GM12878 (cell line): ENCODE data around the gene TH. TPM values are rescaled to one million over a fixed set of nuclear protein-coding genes. Genes with fewer than 3 reads are reported as not detected.

Source experiments
- ATAC-seq: fragments of 200-7000 bp; cut with Tn5 transposase; 3 replicates; pipeline ENCODE4 v1.9.1; 2020; ENCODE audit warnings: mild to moderate bottlenecking, moderate library complexity
- BruUV-seq: library from RNA; stranded (reverse); fragments of 400-500 nt; replicated peaks from 2 replicates; lab custom pipeline; 2021; lab: Mats Ljungman, UMichigan
- CTCF ChIA-PET: fragments of 300-600 bp; sonication (Branson Sonifier 250); formaldehyde crosslinking; extraction: SDS; loops from one replicate; lab custom pipeline; 2021; ENCODE audit warnings: inconsistent platforms; lab: Yijun Ruan, JAX
- POLR2A ChIA-PET: fragments of 350-600 bp; formaldehyde crosslinking; extraction: SDS; loops from one replicate; lab custom pipeline; 2021; ENCODE audit warnings: inconsistent platforms; lab: Charles Lee
- RAD21 ChIA-PET: fragments of 300-600 bp; sonication (Branson Sonifier 250); formaldehyde crosslinking; loops from one replicate; lab custom pipeline; 2023; ENCODE audit warnings: antibody characterized with exemption; ENCODE audit not compliant: unreplicated experiment; lab: Charles Lee
- SMC1A ChIA-PET: fragments of 300-600 bp; sonication (Branson Sonifier 250); formaldehyde crosslinking; loops from one replicate; lab custom pipeline; 2023; ENCODE audit not compliant: unreplicated experiment, uncharacterized antibody; lab: Charles Lee
- DNase-seq: peaks from one replicate; pipeline ENCODE4 v3.0.0-alpha.2; 2011; ENCODE audit warnings: low read depth, low spot score
- FAIRE-seq: peaks from 3 replicates; lab custom pipeline; 2011; peaks lifted over from hg19 to GRCh38; lab: Jason Lieb, UNC
- H2AFZ ChIP-seq: 2 replicates; pipeline ENCODE4 v1.6.0; 2011; ENCODE audit warnings: low read depth, low read length, control low read depth; ENCODE audit not compliant: control insufficient read depth
- H3K27ac ChIP-seq: 2 replicates; pipeline ENCODE4 v1.5.1; 2011; ENCODE audit warnings: control low read depth; ENCODE audit not compliant: control insufficient read depth, insufficient read depth
- H3K27me3 ChIP-seq, 2 experiments: replicated peaks in 1 of 2; 2 replicates each; pipeline versions ENCODE4 v1.6.0 to v1.6.1; 2011; ENCODE audit warnings: low read length in 1 of 2; ENCODE audit not compliant: control insufficient read depth in 2 of 2, insufficient read depth in 2 of 2
- H3K36me3 ChIP-seq, 2 experiments: 2 replicates each; pipeline ENCODE4 v1.5.1; 2011; ENCODE audit warnings: low read length in 1 of 2; ENCODE audit not compliant: control insufficient read depth in 2 of 2, insufficient read depth in 2 of 2
- H3K4me1 ChIP-seq: 2 replicates; pipeline ENCODE4 v1.6.1; 2011; ENCODE audit warnings: mild to moderate bottlenecking, low read length, moderate library complexity, mixed read lengths; ENCODE audit not compliant: control insufficient read depth, insufficient read depth
- H3K4me2 ChIP-seq: 2 replicates; pipeline ENCODE4 v1.6.0; 2011; ENCODE audit warnings: control low read depth; ENCODE audit not compliant: control insufficient read depth, insufficient read depth
- H3K4me3 ChIP-seq: fragments of 200-600 bp; sonication (generic); 2 replicates; pipeline ENCODE4 v1.5.1; 2016
- H3K79me2 ChIP-seq: 2 replicates; pipeline ENCODE4 v1.6.0; 2011; ENCODE audit warnings: low read length; ENCODE audit not compliant: control insufficient read depth, insufficient read depth
- H3K9ac ChIP-seq: 2 replicates; pipeline ENCODE4 v1.8.0; 2011; ENCODE audit warnings: low read length, control low read depth, mixed read lengths; ENCODE audit not compliant: control insufficient read depth, insufficient read depth
- H3K9me3 ChIP-seq: replicated peaks from 3 replicates; pipeline ENCODE4 v1.5.1; 2011; ENCODE audit warnings: mild to moderate bottlenecking, low read length; ENCODE audit not compliant: control insufficient read depth, insufficient read depth
- H4K20me1 ChIP-seq: 2 replicates; pipeline ENCODE4 v1.6.0; 2011; ENCODE audit not compliant: control insufficient read depth, insufficient read depth
- KLF5 ChIP-seq: fragments of 450-650 bp; IDR thresholded peaks from 2 replicates; pipeline ENCODE4 v1.6.1; 2014; ENCODE audit warnings: mild to moderate bottlenecking; ENCODE audit not compliant: partially characterized antibody
- NBN ChIP-seq: fragments of 450-650 bp; IDR thresholded peaks from 2 replicates; pipeline ENCODE4 v1.6.1; 2016
- NFYB ChIP-seq: IDR thresholded peaks from 2 replicates; pipeline ENCODE4 v1.6.1; 2011; ENCODE audit warnings: low read depth, mild to moderate bottlenecking, low read length, improper control_type of control experiment, moderate library complexity; ENCODE audit not compliant: insufficient read depth
- SPI1 ChIP-seq: IDR thresholded peaks from 2 replicates; pipeline ENCODE4 v1.6.1; 2011; ENCODE audit warnings: low read depth, mild to moderate bottlenecking, low read length, moderate library complexity, borderline replicate concordance; ENCODE audit not compliant: insufficient read depth
- TCF7 ChIP-seq: IDR thresholded peaks from 2 replicates; pipeline ENCODE4 v1.6.1; 2014; ENCODE audit warnings: antibody characterized with exemption, borderline replicate concordance
- WGBS: methylation state at CpG from one replicate; pipeline ENCODE4 v1.1.6; 2016; ENCODE audit warnings: low lambda C conversion rate; ENCODE audit not compliant: insufficient replicate concordance, insufficient coverage; ENCODE audit errors: missing lambda C conversion rate; 5-methylcytosine and 5-hydroxymethylcytosine counted together
- in situ Hi-C: fragments of 300-500 bp; cut with MboI; formaldehyde crosslinking; loops from 9 replicates; pipeline ENCODE4 v1.14.3; 2018; ENCODE audit warnings: mixed read lengths
- intact Hi-C: fragments of 100-400 bp; cut with micrococcal nuclease; formaldehyde crosslinking; loops from one replicate; pipeline ENCODE4 v1.14.2; 2022; ENCODE audit not compliant: unreplicated experiment
- polyA plus RNA-seq, 11 experiments: library from polyadenylated mRNA; depleted of rRNA in 4 of 11; unstranded in 6 of 11; stranded (reverse) in 5 of 11; fragments of >200 nt; fragmentation: Nextera tagmentation in 4 of 11; fragmentation: Illumina TruSeq in 1 of 11; extraction: Ambion mirVana in 4 of 11; extraction: Trizol in 1 of 11; gene quantifications; 1 replicate in 1 of 11; 2 replicates in 10 of 11; pipeline versions ENCODE4 v1.2.1 to v1.2.3, GENCODE V29; 2011 to 2016; ENCODE audit warnings: inconsistent platforms in 2 of 11, missing spikeins in 2 of 11, low read depth in 1 of 11
- total RNA-seq, 4 experiments: library from RNA; depleted of rRNA in 3 of 4; stranded (reverse); fragments of >200 nt in 3 of 4; fragmentation: Illumina TruSeq in 1 of 4; extraction: Trizol in 1 of 4; gene quantifications; 2 replicates each; pipeline versions ENCODE4 v1.2.1 to v1.2.3, GENCODE V29; 2013 to 2021
- TF ChIP-seq, protein P1 (sequence below): fragments of 450-650 bp; IDR thresholded peaks from 2 replicates; pipeline ENCODE4 v1.6.1; 2017; ENCODE audit warnings: mild to moderate bottlenecking, moderate library complexity
- TF ChIP-seq, protein P2 (sequence below): IDR thresholded peaks from 2 replicates; pipeline ENCODE4 v1.6.1; 2011; ENCODE audit warnings: low read depth, low read length, improper control_type of control experiment, borderline replicate concordance
- TF ChIP-seq, protein P3 (sequence below): IDR thresholded peaks from 2 replicates; pipeline ENCODE4 v1.6.1; 2011; ENCODE audit warnings: mild to moderate bottlenecking, low read depth, low read length, moderate library complexity; ENCODE audit not compliant: insufficient replicate concordance
- TF ChIP-seq, protein P4 (sequence below): fragments of 450-650 bp; formaldehyde crosslinking; IDR thresholded peaks from 2 replicates; pipeline ENCODE4 v1.4.0; 2020; ENCODE audit warnings: mild to moderate bottlenecking, moderate library complexity
- TF ChIP-seq, protein P5 (sequence below): fragments of 450-650 bp; IDR thresholded peaks from 2 replicates; pipeline ENCODE4 v1.6.1; 2016; ENCODE audit warnings: mild to moderate bottlenecking

The TH gene
- total and polyA plus RNA-seq, 10 of the 15 experiments (the other 5 are each of a cell fraction or from before 2014, with no cell fraction given): not detected

DNA sequence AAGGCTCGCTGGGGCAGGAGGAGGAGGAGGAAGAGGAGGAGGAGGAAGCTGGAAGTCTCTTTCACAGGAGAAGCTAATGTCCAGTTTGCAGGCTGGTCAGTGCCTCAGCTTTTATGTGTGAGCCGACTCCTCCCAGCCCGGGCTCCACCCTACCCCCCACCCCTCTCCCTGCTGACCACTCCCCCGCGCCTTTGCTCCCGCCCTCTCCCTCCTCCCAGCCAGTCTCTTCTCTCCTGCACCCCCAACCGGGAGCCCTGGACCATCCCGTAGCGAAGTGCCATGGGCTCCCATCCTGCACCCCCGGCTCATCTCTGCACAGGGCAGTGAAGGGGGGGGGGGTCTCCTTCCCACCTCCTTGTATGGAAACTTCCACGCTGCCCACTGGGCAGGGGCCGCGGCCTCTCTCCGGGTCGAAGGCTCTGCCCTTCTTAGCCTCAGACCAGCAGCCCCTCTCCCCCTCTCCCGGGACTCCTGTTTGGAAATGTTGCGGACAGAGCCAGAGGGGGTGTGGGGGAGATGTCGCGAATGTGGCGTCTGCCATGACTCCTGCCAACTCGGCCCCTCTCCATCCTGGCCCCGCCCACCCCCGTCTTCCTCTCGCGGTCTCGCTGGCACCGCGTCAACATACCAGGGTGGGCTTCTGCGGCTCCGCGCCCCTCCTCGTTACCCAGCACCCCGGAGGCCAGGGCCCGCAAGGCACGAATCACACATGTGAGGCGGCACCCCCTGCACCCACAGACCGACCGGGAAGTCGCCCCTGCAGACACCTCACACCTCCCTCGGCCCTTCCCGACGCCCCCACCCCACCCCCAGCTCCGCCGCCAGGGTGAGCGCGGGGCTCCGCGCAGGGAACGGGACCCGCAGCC is 34.2 kb downstream of the TH start (continued):
- TF ChIP-seq, protein P1, sequence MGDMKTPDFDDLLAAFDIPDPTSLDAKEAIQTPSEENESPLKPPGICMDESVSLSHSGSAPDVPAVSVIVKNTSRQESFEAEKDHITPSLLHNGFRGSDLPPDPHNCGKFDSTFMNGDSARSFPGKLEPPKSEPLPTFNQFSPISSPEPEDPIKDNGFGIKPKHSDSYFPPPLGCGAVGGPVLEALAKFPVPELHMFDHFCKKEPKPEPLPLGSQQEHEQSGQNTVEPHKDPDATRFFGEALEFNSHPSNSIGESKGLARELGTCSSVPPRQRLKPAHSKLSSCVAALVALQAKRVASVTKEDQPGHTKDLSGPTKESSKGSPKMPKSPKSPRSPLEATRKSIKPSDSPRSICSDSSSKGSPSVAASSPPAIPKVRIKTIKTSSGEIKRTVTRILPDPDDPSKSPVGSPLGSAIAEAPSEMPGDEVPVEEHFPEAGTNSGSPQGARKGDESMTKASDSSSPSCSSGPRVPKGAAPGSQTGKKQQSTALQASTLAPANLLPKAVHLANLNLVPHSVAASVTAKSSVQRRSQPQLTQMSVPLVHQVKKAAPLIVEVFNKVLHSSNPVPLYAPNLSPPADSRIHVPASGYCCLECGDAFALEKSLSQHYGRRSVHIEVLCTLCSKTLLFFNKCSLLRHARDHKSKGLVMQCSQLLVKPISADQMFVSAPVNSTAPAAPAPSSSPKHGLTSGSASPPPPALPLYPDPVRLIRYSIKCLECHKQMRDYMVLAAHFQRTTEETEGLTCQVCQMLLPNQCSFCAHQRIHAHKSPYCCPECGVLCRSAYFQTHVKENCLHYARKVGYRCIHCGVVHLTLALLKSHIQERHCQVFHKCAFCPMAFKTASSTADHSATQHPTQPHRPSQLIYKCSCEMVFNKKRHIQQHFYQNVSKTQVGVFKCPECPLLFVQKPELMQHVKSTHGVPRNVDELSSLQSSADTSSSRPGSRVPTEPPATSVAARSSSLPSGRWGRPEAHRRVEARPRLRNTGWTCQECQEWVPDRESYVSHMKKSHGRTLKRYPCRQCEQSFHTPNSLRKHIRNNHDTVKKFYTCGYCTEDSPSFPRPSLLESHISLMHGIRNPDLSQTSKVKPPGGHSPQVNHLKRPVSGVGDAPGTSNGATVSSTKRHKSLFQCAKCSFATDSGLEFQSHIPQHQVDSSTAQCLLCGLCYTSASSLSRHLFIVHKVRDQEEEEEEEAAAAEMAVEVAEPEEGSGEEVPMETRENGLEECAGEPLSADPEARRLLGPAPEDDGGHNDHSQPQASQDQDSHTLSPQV: no peak
- no peak for TF ChIP-seq NBN

DNA sequence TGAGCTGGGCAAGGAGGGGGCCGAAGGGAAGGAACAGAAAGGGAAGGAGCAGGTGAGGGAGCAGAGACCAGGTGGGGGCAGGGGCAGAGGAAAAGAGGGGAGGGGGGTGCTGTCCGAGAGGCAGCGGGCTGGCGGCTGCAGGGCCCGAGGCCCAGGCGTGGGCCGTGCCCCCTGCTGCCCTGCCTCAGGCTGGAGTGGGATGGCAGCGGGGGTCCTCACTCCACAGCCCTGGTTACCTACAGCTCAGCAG is 34.7 kb downstream of the TH start:
- BruUV-seq: no TSS peak
- intact Hi-C loops: no loop called here
- no peaks in the 10 kb centered on the region for H3K36me3 ChIP-seq
- no peak for DNase-seq
- peaks cover 3 to 5% of the 10 kb centered on the region in 2 experiments; a peak in 3 of 4 replicates for H3K27me3 ChIP-seq
- CTCF ChIA-PET: no interaction called here
- H3K4me1 ChIP-seq: no peaks in the 10 kb centered on the region
- SMC1A ChIA-PET: no interaction called here
- RAD21 ChIA-PET: no interaction called here
- H3K9me3 ChIP-seq: no peaks in the 10 kb centered on the region
- H4K20me1 ChIP-seq: no peaks in the 10 kb centered on the region
- FAIRE-seq: no peak
- no peaks in the 10 kb centered on the region for H3K79me2 ChIP-seq
- in situ Hi-C loops: no loop called here
- H3K4me3 ChIP-seq: no peak overlapping the region
- no peak overlapping the region for H3K9ac ChIP-seq
- ATAC-seq: no peak
- POLR2A ChIA-PET: no interaction called here
- no peak overlapping the region for H3K27ac ChIP-seq
- 24% methylated on average over 2 of the region's 8 CpGs for WGBS
- H3K4me2 ChIP-seq: no peak overlapping the region
- H2AFZ ChIP-seq: no peak overlapping the region
- no peak for TF ChIP-seq SPI1
- TF ChIP-seq, protein P2, sequence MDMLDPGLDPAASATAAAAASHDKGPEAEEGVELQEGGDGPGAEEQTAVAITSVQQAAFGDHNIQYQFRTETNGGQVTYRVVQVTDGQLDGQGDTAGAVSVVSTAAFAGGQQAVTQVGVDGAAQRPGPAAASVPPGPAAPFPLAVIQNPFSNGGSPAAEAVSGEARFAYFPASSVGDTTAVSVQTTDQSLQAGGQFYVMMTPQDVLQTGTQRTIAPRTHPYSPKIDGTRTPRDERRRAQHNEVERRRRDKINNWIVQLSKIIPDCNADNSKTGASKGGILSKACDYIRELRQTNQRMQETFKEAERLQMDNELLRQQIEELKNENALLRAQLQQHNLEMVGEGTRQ: no peak
- TF ChIP-seq NFYB: no peak
- no peak for TF ChIP-seq TCF7
- TF ChIP-seq, protein P3, sequence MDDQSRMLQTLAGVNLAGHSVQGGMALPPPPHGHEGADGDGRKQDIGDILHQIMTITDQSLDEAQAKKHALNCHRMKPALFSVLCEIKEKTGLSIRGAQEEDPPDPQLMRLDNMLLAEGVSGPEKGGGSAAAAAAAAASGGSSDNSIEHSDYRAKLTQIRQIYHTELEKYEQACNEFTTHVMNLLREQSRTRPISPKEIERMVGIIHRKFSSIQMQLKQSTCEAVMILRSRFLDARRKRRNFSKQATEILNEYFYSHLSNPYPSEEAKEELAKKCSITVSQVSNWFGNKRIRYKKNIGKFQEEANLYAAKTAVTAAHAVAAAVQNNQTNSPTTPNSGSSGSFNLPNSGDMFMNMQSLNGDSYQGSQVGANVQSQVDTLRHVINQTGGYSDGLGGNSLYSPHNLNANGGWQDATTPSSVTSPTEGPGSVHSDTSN: no peak
- TF ChIP-seq, protein P4, sequence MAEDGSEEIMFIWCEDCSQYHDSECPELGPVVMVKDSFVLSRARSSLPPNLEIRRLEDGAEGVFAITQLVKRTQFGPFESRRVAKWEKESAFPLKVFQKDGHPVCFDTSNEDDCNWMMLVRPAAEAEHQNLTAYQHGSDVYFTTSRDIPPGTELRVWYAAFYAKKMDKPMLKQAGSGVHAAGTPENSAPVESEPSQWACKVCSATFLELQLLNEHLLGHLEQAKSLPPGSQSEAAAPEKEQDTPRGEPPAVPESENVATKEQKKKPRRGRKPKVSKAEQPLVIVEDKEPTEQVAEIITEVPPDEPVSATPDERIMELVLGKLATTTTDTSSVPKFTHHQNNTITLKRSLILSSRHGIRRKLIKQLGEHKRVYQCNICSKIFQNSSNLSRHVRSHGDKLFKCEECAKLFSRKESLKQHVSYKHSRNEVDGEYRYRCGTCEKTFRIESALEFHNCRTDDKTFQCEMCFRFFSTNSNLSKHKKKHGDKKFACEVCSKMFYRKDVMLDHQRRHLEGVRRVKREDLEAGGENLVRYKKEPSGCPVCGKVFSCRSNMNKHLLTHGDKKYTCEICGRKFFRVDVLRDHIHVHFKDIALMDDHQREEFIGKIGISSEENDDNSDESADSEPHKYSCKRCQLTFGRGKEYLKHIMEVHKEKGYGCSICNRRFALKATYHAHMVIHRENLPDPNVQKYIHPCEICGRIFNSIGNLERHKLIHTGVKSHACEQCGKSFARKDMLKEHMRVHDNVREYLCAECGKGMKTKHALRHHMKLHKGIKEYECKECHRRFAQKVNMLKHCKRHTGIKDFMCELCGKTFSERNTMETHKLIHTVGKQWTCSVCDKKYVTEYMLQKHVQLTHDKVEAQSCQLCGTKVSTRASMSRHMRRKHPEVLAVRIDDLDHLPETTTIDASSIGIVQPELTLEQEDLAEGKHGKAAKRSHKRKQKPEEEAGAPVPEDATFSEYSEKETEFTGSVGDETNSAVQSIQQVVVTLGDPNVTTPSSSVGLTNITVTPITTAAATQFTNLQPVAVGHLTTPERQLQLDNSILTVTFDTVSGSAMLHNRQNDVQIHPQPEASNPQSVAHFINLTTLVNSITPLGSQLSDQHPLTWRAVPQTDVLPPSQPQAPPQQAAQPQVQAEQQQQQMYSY (CRISPR knock-in tag): no peak
- TF ChIP-seq KLF5: no peak
- TF ChIP-seq, protein P5, sequence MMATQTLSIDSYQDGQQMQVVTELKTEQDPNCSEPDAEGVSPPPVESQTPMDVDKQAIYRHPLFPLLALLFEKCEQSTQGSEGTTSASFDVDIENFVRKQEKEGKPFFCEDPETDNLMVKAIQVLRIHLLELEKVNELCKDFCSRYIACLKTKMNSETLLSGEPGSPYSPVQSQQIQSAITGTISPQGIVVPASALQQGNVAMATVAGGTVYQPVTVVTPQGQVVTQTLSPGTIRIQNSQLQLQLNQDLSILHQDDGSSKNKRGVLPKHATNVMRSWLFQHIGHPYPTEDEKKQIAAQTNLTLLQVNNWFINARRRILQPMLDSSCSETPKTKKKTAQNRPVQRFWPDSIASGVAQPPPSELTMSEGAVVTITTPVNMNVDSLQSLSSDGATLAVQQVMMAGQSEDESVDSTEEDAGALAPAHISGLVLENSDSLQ: no peak
